ENCODE results near the gene RANBP1.
A peak's percentile ranks its signal among the peaks of the same experiment; 100 is the strongest.

Gene RANBP1

GRCh38 chr22:20173246-20173645 lies 57.3 kb downstream of the RANBP1 start:
- no peak for DNase-seq (ENCODE audit: low spot score)

- DNase-seq (ENCODE audit: low spot score) = no peak
Observed at GRCh38 chr22:20173772-20174171, 57.9 kb downstream of the RANBP1 start.

GRCh38 chr22:20174785-20175596 lies 59.1 kb downstream of the RANBP1 start:
- DNase-seq (ENCODE audit: low spot score) = peak; percentile 50

- DNase-seq (ENCODE audit: low spot score) = no peak
Observed at GRCh38 chr22:20175597-20175900, 59.6 kb downstream of the RANBP1 start.

GRCh38 chr22:20176421-20177085 lies 60.6 kb downstream of the RANBP1 start:
- DNase-seq (ENCODE audit: low spot score) = no peak
